Endothelial cell of umbilical vein (primary cell): ENCODE measurements around the gene IPO4.

Experiments used
- EZH2 ChIP-seq: IDR thresholded peaks from 2 replicates; pipeline ENCODE4 v1.6.1; 2012; ENCODE audit warnings: borderline replicate concordance, low read depth, mild to moderate bottlenecking, moderate library complexity, low read length, inconsistent platforms; ENCODE audit not compliant: severe bottlenecking
- FOS ChIP-seq: IDR thresholded peaks from 2 replicates; pipeline ENCODE4 v1.6.1; 2011; ENCODE audit warnings: mild to moderate bottlenecking, low read length, moderate library complexity, borderline replicate concordance; ENCODE audit not compliant: insufficient read depth
- JUN ChIP-seq: IDR thresholded peaks from 2 replicates; pipeline ENCODE4 v1.6.1; 2011; ENCODE audit warnings: borderline replicate concordance, low read depth; ENCODE audit not compliant: insufficient read length, insufficient read depth
- MAX ChIP-seq: IDR thresholded peaks from 2 replicates; pipeline ENCODE4 v1.6.1; 2011; ENCODE audit not compliant: insufficient read depth, insufficient read length
- MYC ChIP-seq: IDR thresholded peaks from one replicate; pipeline ENCODE4 v1.6.1; 2011; ENCODE audit warnings: mild to moderate bottlenecking, low read depth, low read length
- POLR2A ChIP-seq: IDR thresholded peaks from 2 replicates; pipeline ENCODE4 v1.6.1; 2012; ENCODE audit warnings: low read depth, mild to moderate bottlenecking, control low read depth, low read length
- POLR2AphosphoS5 ChIP-seq: IDR thresholded peaks from 2 replicates; pipeline ENCODE4 v1.6.1; 2012; ENCODE audit warnings: low read depth, mild to moderate bottlenecking, control low read depth, low read length, moderate library complexity; ENCODE audit not compliant: insufficient read depth
- TF ChIP-seq, protein P1 (sequence below), 2 donors: IDR thresholded peaks; 1 replicate in 1 of 2; 2 replicates in 1 of 2; pipeline ENCODE4 v1.5.1; 2011; ENCODE audit warnings: low read length in 2 of 2, mild to moderate bottlenecking in 2 of 2, moderate library complexity in 2 of 2, control low read depth in 1 of 2, inconsistent platforms in 1 of 2, low read depth in 1 of 2; ENCODE audit not compliant: insufficient read depth in 1 of 2; ENCODE audit errors: extremely low read depth in 1 of 2

DNA sequence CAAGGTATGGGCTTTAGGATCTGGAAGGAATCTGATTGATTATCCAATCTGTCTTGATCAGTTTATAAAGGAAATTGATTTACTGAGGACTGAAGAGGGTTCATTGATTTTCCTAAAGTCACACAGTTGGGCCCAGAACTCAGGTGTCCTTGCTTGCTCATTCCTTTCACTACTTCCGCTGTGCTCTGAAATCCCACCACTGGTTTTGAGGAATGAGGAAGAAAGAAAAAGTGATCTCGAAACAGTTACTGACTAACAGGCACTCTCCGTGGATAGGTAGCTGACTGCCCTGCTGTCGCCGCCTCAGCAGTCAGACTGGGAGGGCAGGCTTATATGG is 58.3 kb downstream of the IPO4 start, which contains the start of gene FITM1:
- TF ChIP-seq, protein P1, sequence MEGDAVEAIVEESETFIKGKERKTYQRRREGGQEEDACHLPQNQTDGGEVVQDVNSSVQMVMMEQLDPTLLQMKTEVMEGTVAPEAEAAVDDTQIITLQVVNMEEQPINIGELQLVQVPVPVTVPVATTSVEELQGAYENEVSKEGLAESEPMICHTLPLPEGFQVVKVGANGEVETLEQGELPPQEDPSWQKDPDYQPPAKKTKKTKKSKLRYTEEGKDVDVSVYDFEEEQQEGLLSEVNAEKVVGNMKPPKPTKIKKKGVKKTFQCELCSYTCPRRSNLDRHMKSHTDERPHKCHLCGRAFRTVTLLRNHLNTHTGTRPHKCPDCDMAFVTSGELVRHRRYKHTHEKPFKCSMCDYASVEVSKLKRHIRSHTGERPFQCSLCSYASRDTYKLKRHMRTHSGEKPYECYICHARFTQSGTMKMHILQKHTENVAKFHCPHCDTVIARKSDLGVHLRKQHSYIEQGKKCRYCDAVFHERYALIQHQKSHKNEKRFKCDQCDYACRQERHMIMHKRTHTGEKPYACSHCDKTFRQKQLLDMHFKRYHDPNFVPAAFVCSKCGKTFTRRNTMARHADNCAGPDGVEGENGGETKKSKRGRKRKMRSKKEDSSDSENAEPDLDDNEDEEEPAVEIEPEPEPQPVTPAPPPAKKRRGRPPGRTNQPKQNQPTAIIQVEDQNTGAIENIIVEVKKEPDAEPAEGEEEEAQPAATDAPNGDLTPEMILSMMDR (IDR thresholded peaks at IDR 0.05; ENCODE audit: extremely low read depth in 1 of 2, insufficient read depth in 1 of 2, low read depth in 1 of 2, low read length in 2 of 2), result no peak
- TF ChIP-seq POLR2AphosphoS5, result no peak
- TF ChIP-seq POLR2A, result no peak
- TF ChIP-seq EZH2, result no peak
- TF ChIP-seq FOS, result no peak
- no peak for TF ChIP-seq MAX
- no peak for TF ChIP-seq MYC
- TF ChIP-seq JUN, result no peak
